HG02642 (cell line): ENCODE measurements around the gene RPL10A.
"Not testable (repeated sequence)": the region's sequence is repeated elsewhere in the genome, so short reads cannot be mapped to it uniquely, and the experiment has no call there.

Experiments
- ATAC-seq: cut with Tn5 transposase; IDR thresholded peaks from one replicate; pipeline ENCODE4 v1.9.1; 2021; ENCODE audit warnings: mild to moderate bottlenecking; ENCODE audit not compliant: unreplicated experiment, poor library complexity

The RPL10A gene

GRCh38 chr6:35468181-35468979 is at the start of gene RPL10A:
RPL10A (plus strand) TSS chr6:35468401; CDS start chr6:35468435, 34 bp downstream.
- ATAC-seq: peak; percentile 86

- ATAC-seq: no peak
Measured at GRCh38 chr6:35419417-35419816, 48.8 kb upstream of the RPL10A start.

- ATAC-seq: no peak
Measured at GRCh38 chr6:35419961-35420360, 48.2 kb upstream of the RPL10A start.

GRCh38 chr6:35425284-35425683 is 42.9 kb upstream of the RPL10A start:
- no peak for ATAC-seq

- ATAC-seq: no peak
Measured at GRCh38 chr6:35426074-35426473, 42.1 kb upstream of the RPL10A start.

- no peak for ATAC-seq
Measured at GRCh38 chr6:35427435-35427834, 40.8 kb upstream of the RPL10A start.

- ATAC-seq: no peak
Measured at GRCh38 chr6:35427851-35428321, 40.3 kb upstream of the RPL10A start.

- ATAC-seq: no peak
Measured at GRCh38 chr6:35428421-35429149, 39.6 kb upstream of the RPL10A start.

- ATAC-seq: no peak
Measured at GRCh38 chr6:35429463-35429862, 38.7 kb upstream of the RPL10A start.

GRCh38 chr6:35432291-35432690 is 35.9 kb upstream of the RPL10A start:
- no peak for ATAC-seq

GRCh38 chr6:35432702-35433101 is 35.5 kb upstream of the RPL10A start:
- not testable (repeated sequence) for ATAC-seq

- no peak for ATAC-seq
Measured at GRCh38 chr6:35435074-35435837, 32.9 kb upstream of the RPL10A start.

- no peak for ATAC-seq
Measured at GRCh38 chr6:35436071-35436857, 31.9 kb upstream of the RPL10A start.

- not testable (repeated sequence) for ATAC-seq
Measured at GRCh38 chr6:35438378-35439065, 29.7 kb upstream of the RPL10A start.

- ATAC-seq: no peak
Measured at GRCh38 chr6:35439308-35439707, 28.9 kb upstream of the RPL10A start.

- ATAC-seq: no peak
Measured at GRCh38 chr6:35441205-35441604, 27.0 kb upstream of the RPL10A start.

GRCh38 chr6:35441642-35442041 is 26.6 kb upstream of the RPL10A start:
- no peak for ATAC-seq

GRCh38 chr6:35442693-35443092 is 25.5 kb upstream of the RPL10A start:
- ATAC-seq: no peak

- no peak for ATAC-seq
Measured at GRCh38 chr6:35443341-35444030, 24.7 kb upstream of the RPL10A start.
